HG02588 (cell line): ENCODE data around the gene EXOC3.

Experiments
- ATAC-seq: cut with Tn5 transposase; IDR thresholded peaks from one replicate; pipeline ENCODE4 v1.9.1; 2021; ENCODE audit warnings: mild to moderate bottlenecking, moderate library complexity; ENCODE audit not compliant: unreplicated experiment

EXOC3 gene

GRCh38 chr5:454936-455335 lies 12.0 kb downstream of the EXOC3 start:
- ATAC-seq = no peak

- no peak for ATAC-seq
These were observed 12.8 kb downstream of the EXOC3 start for GRCh38 chr5:455806-456205.

DNA sequence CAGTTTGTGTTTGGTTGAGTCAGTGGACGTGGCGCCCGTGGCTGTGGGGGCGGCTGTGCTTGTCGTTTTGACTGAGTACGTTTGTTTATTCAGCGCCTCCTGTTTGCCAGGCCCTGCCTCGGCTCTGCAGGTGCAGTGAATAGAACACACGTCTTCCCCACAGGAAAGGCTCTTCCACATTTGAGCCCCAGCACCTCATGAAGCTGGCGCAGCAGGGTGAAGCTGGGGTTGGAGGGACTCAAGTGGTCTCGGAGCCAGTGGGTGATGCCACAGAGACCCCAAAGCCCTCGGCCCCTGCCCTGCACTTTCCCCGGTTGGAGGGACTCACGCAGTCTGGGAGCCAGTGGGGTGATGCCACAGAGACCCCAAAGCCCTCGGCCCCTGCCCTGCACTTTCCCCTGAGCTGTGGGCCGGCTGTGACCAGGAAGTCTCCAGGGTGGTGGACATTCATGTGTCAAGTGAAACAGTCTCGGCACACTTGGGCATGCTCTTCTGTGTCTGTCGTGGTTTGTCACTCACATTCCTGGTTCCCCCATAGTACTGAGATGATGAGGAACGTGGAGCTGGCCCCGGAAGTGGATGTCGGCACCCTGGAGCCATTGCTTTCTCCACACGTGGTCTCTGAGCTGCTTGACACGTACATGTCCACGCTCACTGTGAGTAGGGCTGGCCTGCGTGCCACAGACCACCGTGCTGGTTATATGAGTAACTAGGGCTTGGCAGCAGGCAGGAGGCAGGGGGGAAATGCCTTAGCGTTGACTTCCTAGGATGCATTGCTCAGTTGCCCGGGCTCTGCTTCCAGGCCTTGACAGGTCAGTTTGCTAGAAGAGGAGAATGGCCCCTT lies 13.6 kb downstream of the EXOC3 start:
- no peak for ATAC-seq

GRCh38 chr5:457195-457961 lies 14.4 kb downstream of the EXOC3 start:
- no peak for ATAC-seq

- peak; percentile 61 for ATAC-seq
These were observed 15.8 kb downstream of the EXOC3 start for GRCh38 chr5:458547-459353.

GRCh38 chr5:459562-460272 lies 16.7 kb downstream of the EXOC3 start:
- no peak for ATAC-seq

DNA sequence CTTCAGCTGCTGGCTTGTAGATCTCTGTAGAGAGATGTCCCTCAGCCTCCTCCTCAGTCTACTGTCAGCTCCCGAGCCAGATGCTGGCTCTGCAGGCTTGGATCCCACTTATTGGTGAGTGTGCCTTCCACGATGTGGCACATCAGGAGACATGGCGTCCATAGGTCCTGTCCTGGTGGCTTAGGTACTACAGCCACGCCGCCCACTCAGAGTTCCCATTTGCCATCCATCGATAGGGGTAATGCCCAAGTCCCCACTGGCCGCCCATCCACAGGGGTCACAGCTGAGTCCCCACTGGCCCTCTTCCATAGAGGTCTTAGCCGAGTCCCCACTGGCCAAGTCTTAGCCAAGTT lies 17.3 kb downstream of the EXOC3 start:
- ATAC-seq = no peak

- ATAC-seq = no peak
These were observed 19.1 kb downstream of the EXOC3 start for GRCh38 chr5:462051-462481.

GRCh38 chr5:463301-463700 lies 20.3 kb downstream of the EXOC3 start:
- no peak for ATAC-seq

GRCh38 chr5:463952-464351 lies 21.0 kb downstream of the EXOC3 start:
- no peak for ATAC-seq

DNA sequence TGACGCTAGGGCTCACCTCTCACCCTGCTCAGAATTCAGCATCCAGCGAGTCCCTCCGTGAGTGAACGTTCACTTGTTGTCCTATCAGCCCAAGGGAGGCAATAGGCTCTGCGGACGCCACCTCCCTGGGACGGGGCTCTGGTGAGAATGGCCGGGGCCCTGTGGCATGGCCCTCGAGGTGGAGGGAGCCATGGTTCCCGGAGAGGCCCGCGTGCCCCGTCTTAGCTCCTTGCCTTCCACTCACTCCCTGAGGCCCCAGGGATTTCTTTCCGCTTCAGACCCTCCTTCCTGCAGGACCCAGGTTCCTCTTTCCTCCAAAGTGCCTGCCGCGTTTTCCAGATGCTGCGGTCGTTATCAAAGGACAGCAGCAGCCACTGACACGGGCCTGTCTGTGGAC lies 21.5 kb downstream of the EXOC3 start:
- ATAC-seq = no peak

- ATAC-seq = no peak
These were observed 22.0 kb downstream of the EXOC3 start for GRCh38 chr5:464843-465590.

GRCh38 chr5:465591-466403 lies 22.8 kb downstream of the EXOC3 start:
- ATAC-seq = no peak

- ATAC-seq = no peak
These were observed 23.8 kb downstream of the EXOC3 start for GRCh38 chr5:466661-467310.

- ATAC-seq = no peak
These were observed 25.4 kb downstream of the EXOC3 start for GRCh38 chr5:468401-468800.

DNA sequence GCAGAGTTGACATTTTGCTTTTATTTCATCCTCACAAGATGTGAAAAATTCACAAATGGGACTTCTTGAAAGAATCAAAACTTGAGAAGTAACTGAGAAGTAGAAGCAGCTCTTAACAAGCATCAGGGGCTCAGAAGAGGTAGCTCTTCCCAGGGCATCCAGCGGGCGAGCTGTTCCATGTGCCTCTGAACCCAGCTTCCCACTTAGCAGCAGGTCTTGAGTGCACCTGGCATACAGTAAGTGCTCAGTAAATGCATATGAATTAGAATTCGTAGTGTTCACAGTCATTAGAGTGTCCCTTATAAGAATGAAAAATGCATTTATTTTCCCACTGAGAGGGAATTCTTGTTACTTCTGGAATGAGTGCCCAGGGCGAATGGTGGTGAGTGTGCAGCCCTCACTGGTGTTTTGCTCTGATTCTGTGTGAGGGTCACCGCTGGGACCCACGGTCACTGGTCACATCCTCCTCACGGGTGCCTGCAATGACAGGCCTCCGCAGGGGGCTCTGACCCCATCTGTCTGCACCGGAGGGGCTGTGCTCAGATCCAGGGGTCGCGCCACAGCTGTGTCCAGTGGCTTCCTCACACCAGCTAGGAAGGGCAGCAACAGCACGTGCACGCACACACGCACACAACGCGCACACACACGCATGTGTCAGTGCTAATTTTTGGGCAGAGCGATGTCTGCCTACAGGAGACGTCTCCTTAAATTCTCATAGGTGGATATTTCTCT lies 26.9 kb downstream of the EXOC3 start:
- no peak for ATAC-seq

- no peak for ATAC-seq
These were observed 28.2 kb downstream of the EXOC3 start for GRCh38 chr5:470961-471749.

DNA sequence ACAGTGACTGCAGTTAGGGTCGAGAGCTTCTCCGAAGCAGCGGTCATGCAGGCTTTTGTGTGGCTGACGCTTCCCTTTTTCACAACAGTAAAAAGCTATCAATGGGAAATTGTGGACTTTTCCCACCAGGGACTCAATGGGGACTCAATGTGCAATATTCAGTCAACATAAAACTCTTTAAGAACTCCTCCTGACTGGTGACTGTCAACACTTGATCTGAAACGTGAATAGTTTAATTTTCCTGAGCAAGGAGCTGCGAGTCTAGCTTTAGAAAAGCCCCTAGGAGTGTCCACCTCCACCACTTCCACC lies 28.7 kb downstream of the EXOC3 start:
- no peak for ATAC-seq
